Gastrocnemius medialis (tissue), 4 donors: ENCODE measurements around the gene LMOD2.

Experiments
- CTCF ChIP-seq, 5 experiments: fragments of 450-650 bp in 3 of 5; fragments of 200-600 bp in 2 of 5; sonication (generic) in 2 of 5; IDR thresholded peaks in 4 of 5; conservative IDR thresholded peaks in 1 of 5; 1 replicate in 4 of 5; 2 replicates in 1 of 5; pipeline ENCODE4 v1.5.1; 2016 to 2019; ENCODE audit warnings: antibody characterized with exemption in 5 of 5, mild to moderate bottlenecking in 3 of 5, moderate library complexity in 3 of 5
- POLR2A ChIP-seq, 2 donors: fragments of 450-650 bp; IDR thresholded peaks; one replicate each; pipeline ENCODE4 v1.6.1; 2017; ENCODE audit warnings: antibody characterized with exemption in 2 of 2, mild to moderate bottlenecking in 2 of 2, moderate library complexity in 2 of 2

GRCh38 chr7:123687161-123687560, 31.5 kb downstream of the LMOD2 start:
- TF ChIP-seq CTCF (IDR thresholded peaks at IDR 0.05 in 4 of 5, conservative IDR thresholded peaks at IDR 0.05 in 1 of 5) (no peak), POLR2A (IDR thresholded peaks at IDR 0.05) (no peak)
